NOMO-1 treated with DMSO at 0.1 percent for 48 hours (cell line): ENCODE results near the gene LAMA1.
"Not testable (repeated sequence)": the region's sequence is repeated elsewhere in the genome, so short reads cannot be mapped to it uniquely, and the experiment has no call there.

Experiments used
- DNase-seq: peaks from one replicate; lab custom pipeline; 2025; ENCODE audit not compliant: unreplicated experiment; lab: John Stamatoyannopoulos, UW

Gene LAMA1, protein sequence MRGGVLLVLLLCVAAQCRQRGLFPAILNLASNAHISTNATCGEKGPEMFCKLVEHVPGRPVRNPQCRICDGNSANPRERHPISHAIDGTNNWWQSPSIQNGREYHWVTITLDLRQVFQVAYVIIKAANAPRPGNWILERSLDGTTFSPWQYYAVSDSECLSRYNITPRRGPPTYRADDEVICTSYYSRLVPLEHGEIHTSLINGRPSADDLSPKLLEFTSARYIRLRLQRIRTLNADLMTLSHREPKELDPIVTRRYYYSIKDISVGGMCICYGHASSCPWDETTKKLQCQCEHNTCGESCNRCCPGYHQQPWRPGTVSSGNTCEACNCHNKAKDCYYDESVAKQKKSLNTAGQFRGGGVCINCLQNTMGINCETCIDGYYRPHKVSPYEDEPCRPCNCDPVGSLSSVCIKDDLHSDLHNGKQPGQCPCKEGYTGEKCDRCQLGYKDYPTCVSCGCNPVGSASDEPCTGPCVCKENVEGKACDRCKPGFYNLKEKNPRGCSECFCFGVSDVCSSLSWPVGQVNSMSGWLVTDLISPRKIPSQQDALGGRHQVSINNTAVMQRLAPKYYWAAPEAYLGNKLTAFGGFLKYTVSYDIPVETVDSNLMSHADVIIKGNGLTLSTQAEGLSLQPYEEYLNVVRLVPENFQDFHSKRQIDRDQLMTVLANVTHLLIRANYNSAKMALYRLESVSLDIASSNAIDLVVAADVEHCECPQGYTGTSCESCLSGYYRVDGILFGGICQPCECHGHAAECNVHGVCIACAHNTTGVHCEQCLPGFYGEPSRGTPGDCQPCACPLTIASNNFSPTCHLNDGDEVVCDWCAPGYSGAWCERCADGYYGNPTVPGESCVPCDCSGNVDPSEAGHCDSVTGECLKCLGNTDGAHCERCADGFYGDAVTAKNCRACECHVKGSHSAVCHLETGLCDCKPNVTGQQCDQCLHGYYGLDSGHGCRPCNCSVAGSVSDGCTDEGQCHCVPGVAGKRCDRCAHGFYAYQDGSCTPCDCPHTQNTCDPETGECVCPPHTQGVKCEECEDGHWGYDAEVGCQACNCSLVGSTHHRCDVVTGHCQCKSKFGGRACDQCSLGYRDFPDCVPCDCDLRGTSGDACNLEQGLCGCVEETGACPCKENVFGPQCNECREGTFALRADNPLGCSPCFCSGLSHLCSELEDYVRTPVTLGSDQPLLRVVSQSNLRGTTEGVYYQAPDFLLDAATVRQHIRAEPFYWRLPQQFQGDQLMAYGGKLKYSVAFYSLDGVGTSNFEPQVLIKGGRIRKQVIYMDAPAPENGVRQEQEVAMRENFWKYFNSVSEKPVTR (N-terminal part only)

DNA sequence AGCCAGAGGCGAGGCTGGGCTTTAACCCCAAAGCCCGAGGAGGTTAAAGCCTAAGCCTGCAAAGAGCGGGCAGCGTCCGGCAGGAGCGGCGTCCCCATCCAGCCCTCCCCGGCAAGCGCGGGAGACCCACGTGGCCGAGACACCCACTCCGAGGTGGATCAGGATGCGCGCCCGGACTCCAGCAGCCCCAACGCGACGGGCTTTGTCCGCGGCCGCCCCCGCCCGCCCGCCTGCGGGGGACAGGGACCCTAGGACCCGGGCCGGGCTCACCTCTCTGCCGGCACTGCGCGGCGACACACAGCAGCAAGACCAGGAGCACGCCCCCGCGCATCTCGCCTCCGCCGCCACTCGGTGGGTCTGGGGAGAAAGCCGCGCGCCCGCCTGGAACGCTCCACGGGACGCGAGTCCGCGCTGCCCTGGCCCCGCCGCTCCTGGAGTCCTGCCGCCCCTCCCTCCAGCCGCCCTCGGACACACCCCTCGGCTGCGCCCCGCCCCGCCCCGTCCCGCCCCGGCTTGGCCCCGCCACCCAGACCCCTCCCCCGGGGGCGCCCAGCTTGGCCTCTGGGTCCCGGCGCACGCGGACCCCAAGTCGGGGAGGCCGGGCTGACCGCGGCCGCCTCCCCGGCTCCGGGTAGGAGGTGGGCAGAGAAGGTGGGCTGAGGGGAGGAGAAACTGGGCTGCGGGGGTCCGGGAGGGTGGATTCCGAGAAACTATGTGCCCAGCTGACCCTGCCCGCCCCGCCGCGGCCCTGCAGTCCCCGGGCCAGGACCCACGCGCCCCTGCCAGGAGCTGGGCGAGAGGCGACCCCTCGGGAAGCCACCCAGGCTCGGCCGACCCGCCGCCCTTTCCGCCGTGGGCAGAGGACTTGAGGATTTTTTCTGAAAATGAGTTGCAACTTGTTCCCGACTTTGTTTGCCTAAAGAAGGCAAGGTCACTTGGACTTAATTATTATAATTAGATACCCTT is at the start of gene LAMA1:
Gene LAMA1 (minus strand): TSS at position 408 of the 966 bp plus-strand sequence. CDS start 77 bp downstream, at position 331.
- no peak for DNase-seq

DNA sequence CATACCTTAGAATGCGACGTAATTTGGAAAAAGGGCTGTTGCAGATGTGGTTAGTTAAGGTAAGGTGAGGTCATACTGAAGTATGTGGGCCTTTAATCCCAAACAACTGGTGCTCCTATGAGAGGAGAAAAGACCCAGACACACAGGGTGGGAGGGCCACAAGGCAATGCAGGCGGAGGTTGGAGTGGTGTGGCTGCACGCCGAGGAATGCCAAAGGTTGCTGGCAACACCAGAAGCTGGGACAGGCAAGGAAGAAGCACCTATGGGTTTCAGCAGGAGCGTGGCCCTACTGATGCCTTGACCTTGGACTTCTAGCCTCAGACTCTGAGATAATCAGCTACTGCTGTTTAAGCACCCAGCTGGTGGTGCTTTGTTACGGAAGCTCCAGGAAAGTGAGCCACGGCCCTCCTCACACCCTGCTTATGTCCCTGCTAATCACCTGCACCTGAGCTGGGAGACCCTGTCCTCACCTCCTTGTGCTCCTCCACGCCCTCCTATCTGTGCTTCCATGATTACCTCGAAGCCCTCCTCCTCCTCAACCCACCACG is 48.3 kb upstream of the LAMA1 start:
- no peak for DNase-seq

DNA sequence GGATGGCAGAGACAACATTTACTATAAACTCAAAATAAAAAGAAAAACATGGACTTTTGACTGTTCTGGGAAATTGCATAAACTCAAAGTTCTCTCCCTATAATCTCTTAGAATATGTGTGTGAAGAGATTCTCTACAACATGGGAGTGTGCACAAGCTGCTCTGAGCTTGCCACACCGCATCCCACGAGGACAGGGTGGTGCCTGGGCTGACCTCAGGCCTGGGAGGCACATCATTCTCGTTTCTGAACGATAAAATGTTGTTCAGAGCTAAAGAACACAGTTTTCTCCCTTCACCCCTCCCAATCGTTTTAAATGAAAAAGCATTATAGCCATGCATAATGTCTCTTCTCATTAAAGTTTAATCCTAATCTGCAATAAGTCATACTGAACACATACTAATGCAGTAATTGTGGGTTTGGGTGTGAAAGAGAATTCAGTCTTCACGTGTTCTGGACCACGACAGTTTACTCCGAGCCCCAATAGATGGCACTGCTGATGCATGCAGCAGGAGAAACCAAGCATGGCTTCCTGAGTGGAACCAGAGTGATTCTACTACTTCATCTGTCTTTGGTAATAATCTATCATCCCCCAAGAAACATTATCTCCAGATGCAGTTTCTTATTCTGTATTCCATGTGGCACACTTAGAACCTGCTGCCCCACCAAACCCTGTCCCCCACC is 46.9 kb upstream of the LAMA1 start:
- no peak for DNase-seq

DNA sequence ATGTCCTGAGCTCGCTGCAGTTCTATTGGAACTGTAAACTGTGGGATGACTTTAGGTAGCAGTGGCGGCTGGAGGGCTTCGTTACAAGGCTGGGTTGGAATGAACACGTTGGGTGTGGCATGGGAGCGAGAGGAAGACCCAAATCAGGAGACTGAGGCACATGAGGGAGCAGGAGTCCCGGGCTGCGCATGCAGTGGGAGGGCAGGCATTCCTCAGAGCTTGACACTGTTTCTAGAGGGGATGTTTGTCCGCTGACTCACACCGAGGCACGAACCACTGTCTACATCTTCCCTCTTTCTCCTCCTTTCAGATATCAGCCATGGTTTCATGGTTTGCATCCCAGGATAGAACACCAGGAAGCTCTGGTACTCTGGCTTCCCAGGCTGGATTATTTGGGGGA is 40.6 kb upstream of the LAMA1 start:
- DNase-seq, result no peak

DNA sequence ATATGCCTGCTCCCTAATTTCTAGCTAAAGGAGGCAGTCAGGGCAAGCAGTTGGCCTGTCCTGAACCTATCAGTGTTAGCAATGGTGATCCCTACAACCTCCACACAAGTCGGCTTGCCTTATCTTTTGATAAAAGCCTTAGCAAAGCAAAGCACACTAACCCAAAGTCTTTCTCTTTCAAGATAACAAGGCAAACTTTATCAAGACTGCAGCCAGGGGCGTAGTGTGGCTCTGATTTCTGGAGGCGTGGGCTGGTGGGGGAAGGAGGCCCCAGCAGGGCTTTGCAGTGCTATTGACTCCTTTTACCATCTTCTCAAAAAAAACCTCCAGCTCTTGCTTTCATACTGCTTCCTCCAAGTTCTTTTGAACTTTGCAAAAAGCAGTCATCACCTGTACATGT is 40.2 kb upstream of the LAMA1 start:
- no peak for DNase-seq

DNA sequence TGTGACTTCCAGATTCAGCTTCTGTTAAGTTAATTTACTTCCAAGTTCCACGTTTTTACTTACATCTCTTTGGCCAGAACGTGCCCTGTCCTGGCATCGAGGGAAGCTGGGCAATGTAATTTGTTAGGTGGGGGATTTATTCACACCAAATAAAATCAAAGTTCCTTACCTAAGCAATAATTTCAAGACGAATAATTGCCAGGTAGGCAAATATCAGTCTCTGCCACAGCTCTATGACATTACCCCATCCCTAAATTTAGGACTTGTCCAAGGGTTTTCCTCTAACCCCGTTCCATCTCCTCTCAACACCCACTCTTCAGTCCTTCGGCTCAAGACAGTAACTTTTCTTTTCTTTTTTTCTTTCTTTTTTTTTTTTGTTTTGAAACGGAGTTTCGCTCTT is 38.3 kb upstream of the LAMA1 start:
- no peak for DNase-seq

DNA sequence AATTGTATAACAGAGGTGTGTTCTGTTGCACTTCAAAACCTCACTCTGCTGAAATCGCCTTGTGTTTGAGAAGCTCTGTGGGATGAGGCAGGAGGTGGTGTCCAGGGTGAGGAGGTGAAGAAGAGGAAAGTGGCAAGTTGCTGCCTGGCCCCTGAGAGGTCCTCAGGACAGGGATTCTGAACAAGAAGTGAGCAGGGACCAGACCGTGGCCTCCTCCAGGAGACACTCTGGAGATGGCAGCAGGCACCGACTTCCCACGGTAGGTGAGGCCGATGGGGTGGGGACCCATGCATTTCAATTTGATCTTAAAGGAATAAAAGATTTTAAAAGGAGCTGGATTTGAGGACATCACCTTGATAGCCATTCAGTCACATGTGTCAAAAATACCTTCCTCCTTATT is 37.5 kb upstream of the LAMA1 start:
- no peak for DNase-seq

DNA sequence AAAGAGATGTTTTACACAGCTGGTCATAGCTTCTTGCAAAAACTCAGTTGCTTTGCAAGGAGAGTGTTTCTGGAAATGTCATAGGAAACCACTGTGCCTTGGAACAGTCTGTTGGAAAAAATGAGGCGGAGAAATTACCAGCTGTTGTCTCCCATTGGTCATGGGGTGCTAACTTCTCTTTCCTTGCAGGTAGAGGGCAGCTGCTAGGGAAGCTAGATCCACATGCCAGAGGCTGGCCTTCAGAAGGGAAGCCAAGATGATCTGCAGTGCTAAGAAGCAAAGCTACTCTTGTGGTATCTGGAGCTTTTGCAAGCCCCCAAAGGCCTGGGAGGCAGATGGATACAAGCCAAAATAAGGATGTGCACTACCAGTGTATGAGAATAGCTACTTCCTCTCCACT is 34.8 kb upstream of the LAMA1 start:
- DNase-seq, result no peak

DNA sequence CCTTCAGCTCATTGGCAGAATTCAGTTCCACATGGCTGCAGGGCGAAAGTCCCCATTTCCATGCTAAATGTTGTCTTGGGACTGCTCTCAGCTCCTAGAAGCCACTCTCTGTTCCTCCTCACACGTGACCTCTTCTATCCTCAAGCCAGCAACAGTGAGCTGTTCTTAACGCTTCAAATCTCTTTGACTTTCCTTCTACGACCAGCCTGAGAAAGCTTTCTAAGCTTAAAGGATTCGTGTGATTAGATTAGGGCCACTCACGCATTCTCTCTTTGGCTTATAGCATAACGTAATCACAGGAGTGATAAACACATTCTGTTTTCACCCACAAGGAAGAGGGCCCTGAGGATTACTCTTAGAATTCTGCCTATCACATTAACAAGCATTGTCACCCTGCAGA is 29.8 kb upstream of the LAMA1 start:
- no peak for DNase-seq

DNA sequence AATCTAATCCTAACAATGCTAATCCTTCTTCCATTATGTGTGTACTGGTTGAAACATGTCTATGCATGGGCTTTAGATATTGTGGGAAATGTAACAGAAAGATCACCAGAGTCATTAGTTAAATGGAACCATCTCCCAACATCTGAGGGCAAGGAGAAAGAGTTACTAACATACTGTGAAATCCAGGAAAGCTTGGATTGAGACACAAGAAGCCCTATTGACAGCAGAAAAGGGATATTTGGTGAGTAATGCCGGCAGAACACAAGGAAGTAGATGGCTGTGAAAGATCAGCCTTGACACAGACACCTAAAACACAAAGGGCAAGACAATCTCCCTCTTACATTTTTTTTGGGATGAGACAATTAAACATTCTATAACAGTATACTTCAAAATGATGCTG is 28.5 kb upstream of the LAMA1 start:
- DNase-seq, result no peak

DNA sequence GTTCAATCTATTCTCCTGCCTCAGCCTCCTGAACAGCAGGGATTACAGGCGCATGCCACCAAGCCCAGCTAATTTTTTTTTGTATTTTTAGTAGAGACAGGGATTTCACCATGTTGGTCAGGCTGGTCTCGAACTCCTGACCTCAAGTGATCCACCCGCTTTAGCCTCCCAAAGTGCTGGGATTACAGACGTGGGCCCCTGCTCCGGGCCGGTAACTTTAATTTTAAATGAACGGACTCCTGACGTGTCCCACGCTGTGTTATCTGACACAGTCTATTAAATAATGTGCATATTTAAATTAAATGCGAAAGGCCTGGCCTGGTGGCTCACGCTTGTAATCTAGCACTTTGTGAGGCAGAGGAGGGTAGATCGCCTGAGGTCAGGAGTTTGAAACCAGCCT is 27.3 kb upstream of the LAMA1 start:
- not testable (repeated sequence) for DNase-seq

DNA sequence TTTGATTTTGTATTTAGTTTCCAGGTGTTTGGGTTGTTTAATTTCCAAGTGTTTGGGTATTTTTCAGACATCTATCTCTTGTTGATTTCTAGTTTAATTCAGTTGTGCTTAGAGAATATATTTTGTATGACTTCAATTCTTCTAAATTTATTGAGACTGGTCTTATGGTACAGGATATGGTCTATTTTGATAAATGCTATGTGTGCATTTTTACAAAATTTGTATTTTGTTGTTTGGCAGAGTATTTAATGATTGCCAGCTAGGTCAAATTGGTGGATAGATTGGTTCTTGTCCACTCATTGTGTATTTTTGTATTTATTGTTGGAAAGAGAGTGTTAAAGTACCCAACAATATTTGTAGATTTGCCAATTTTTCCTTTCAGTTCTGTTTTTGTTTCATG is 23.7 kb upstream of the LAMA1 start:
- DNase-seq, result no peak

DNA sequence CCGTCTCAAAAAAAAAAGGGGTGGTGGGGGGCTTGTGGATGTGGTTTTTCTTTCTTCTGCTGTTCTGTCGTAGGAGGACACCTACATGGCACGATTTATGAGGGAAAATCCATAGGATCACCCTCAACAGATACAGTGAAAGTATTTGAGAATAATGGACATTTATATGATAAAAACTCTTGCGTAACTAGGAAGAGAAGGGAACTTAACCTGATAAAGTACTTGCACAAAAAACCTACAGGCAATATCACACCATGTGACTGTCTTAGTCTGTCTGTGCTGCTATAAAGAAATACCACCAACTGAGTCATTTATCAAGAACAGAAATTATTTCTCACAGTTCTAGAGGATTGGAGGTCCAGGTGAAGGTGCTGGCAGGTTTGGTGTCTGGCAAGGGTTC is 21.8 kb upstream of the LAMA1 start:
- no peak for DNase-seq

DNA sequence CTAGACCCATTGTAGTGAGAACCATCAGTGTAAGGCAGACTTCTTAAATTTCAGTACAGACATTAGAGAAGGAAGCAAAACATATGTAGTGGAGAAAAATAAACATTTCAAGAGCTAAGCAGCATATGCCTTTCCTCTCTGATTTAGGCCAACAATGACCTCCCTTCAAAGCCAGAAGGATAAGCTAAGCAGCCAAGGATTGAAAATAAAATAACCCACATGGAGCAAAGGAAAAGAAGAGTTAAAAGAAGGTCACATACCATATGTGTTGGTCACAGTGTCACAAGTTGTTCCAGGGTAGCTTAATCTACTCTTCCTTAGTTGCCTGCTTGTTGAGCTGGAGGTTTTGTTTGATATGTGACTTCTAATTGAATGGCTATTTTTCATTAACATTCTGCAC is 15.6 kb upstream of the LAMA1 start:
- DNase-seq, result no peak

DNA sequence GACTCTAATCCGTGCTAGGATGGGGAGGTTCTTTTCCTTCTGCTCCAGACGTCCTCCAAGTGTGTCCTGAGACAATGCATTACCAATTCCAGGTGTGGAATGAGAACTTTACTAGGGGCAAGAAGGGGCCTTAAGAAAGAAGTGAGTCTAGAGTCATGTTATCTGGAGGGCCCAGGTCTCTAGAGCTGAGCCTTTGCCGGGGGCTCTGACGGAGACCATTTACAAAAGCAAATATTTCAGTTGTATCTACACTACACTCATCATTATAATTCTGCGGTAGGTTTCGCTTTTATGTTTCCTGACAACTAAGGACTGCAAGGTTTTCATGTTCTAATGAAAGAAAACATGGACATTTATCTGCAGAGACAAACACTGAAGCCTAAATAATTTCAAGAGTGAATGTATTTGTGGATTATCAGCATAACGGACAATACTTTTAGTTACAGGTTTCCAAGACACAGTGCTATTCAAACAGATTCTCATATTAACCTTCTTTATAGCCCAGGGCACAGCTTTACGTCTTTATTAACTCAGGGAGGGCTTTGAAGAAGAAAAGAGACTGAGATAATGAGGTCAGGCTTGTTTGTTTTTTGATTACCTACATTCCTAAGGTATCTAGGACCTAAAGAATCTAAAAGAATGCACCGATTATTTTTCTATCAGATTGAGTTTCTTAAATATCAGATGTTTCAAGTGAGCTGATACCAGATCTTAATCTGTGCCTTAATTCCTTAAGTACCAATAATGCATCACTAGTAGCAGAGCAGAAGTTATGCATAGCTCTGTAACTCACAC is 15.0 kb upstream of the LAMA1 start:
- DNase-seq, result no peak

DNA sequence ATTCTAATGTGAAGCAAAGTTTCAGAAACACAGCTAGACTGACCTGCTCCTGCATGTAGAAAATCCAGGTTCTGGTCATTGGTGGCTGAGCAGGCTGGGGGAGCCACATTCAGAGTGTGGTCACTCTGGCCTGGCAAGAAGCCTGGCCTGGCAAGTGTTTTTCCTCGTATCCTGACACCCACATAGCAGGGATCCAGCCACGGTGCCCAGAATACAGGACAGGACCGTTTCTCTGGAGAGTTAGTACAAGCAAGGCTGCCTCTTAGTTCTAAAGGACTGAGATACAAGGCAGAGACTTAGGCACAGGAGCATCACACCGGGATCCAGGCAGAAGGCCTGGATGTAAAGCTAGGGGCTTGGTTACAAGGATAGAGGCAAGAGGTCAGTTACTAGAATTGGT is 4.8 kb upstream of the LAMA1 start:
- DNase-seq, result no peak

DNA sequence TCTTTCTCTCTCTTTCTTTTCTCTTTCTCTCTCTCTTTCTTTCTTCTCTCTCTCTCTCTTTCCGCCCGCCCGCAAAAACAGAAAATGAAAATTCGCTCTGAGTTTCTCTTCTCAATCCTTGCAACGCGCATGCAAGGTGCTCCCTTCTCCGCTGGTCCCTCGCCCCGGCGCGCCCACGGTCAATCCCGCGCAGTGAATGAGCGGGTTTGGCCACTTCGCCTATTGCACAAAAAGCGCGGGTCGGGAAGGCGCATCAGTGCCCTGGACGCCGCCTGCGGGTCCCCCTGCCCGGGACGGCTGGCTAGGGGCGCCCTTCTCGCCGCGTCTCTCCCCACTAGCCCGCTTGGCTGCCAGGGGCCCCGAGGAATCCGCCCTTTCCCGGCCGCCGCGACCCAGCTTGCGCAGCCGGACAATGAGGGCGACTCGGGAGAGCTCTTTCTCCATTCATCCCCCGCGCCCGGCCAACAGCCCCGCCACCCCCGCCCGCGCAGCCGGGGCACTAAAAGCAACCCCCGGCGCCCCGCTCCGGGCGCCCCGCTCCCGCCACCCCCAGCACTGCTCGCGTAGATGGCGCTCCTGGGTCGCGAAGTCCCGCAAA is 706 bp downstream of the LAMA1 start:
- DNase-seq, result no peak
